HG03196 (cell line): ENCODE results near the gene MOCOS.

Source experiments
- ATAC-seq: cut with Tn5 transposase; IDR thresholded peaks from one replicate; pipeline ENCODE4 v1.9.1; 2021; ENCODE audit not compliant: unreplicated experiment

MOCOS gene

GRCh38 chr18:36299015-36299414 is 111.7 kb downstream of the MOCOS start:
- no peak for ATAC-seq

- ATAC-seq = no peak
Measured at GRCh38 chr18:36300211-36300610, 112.9 kb downstream of the MOCOS start.

- no peak for ATAC-seq
Measured at GRCh38 chr18:36301884-36302283, 114.6 kb downstream of the MOCOS start.

- no peak for ATAC-seq
Measured at GRCh38 chr18:36302676-36303075, 115.4 kb downstream of the MOCOS start.

- ATAC-seq = no peak
Measured at GRCh38 chr18:36303211-36303844, 116.0 kb downstream of the MOCOS start.

GRCh38 chr18:36304723-36305122 is 117.4 kb downstream of the MOCOS start:
- no peak for ATAC-seq

GRCh38 chr18:36305375-36305774 is 118.1 kb downstream of the MOCOS start:
- ATAC-seq = no peak

- no peak for ATAC-seq
Measured at GRCh38 chr18:36307513-36307912, 120.2 kb downstream of the MOCOS start.

GRCh38 chr18:36308711-36309435 is 121.6 kb downstream of the MOCOS start:
- ATAC-seq = no peak

- ATAC-seq = no peak
Measured at GRCh38 chr18:36309436-36310391, 122.4 kb downstream of the MOCOS start.

- no peak for ATAC-seq
Measured at GRCh38 chr18:36311026-36311570, 123.8 kb downstream of the MOCOS start.

GRCh38 chr18:36312806-36313395 is 125.6 kb downstream of the MOCOS start:
- ATAC-seq = no peak

GRCh38 chr18:36314098-36314497 is 126.8 kb downstream of the MOCOS start:
- ATAC-seq = no peak

GRCh38 chr18:36314754-36315153 is 127.5 kb downstream of the MOCOS start:
- ATAC-seq = no peak

GRCh38 chr18:36315736-36316135 is 128.4 kb downstream of the MOCOS start:
- no peak for ATAC-seq

- ATAC-seq = no peak
Measured at GRCh38 chr18:36316246-36316645, 128.9 kb downstream of the MOCOS start.
